IMR-90 (cell line): ENCODE data around the gene IL18RAP. TPM values are rescaled to one million over a fixed set of nuclear protein-coding genes. Genes with fewer than 3 reads are reported as not detected.

Experiments used
- ATAC-seq: fragments of 200-7000 bp; cut with Tn5 transposase; 2 replicates; pipeline ENCODE4 v1.9.1; 2020; ENCODE audit warnings: low read depth, mild to moderate bottlenecking, moderate library complexity
- BruUV-seq: library from RNA; stranded (reverse); fragments of 400-500 nt; replicated peaks from 2 replicates; lab custom pipeline; 2021; lab: Mats Ljungman, UMichigan
- CTCF ChIA-PET: fragments of 300-600 bp; formaldehyde crosslinking; extraction: SDS; loops from one replicate; lab custom pipeline; 2021; ENCODE audit warnings: antibody characterized with exemption; lab: Yijun Ruan, JAX
- POLR2A ChIA-PET: fragments of 300-600 bp; sonication (Branson Sonifier 250); formaldehyde crosslinking; loops from one replicate; lab custom pipeline; 2022; ENCODE audit warnings: antibody characterized with exemption; ENCODE audit not compliant: unreplicated experiment; lab: Charles Lee
- DNase-seq: peaks from one replicate; pipeline ENCODE4 v3.0.0; 2013
- H2AFZ ChIP-seq: replicated peaks from 2 replicates; pipeline ENCODE3; 2013; ENCODE audit warnings: low read length, mild to moderate bottlenecking; ENCODE audit not compliant: poor library complexity
- H2AK5ac ChIP-seq: 2 replicates; pipeline ENCODE4 v1.6.1; 2013; ENCODE audit warnings: low read depth, low read length, inconsistent platforms
- H2AK9ac ChIP-seq: replicated peaks from 2 replicates; pipeline ENCODE3; 2013; ENCODE audit warnings: mild to moderate bottlenecking, low read depth, low read length, moderate library complexity; ENCODE audit not compliant: poor library complexity
- H2BK120ac ChIP-seq: 2 replicates; pipeline ENCODE4 v1.6.1; 2013; ENCODE audit warnings: low read depth, low read length, inconsistent platforms
- H2BK15ac ChIP-seq: 3 replicates; pipeline ENCODE4 v1.6.1; 2013; ENCODE audit warnings: low read depth, low read length, inconsistent platforms
- H2BK20ac ChIP-seq: 2 replicates; pipeline ENCODE4 v1.6.1; 2013; ENCODE audit warnings: low read depth, mild to moderate bottlenecking, inconsistent platforms, low read length, moderate library complexity
- H2BK5ac ChIP-seq: 2 replicates; pipeline ENCODE4 v1.6.1; 2013; ENCODE audit warnings: mild to moderate bottlenecking, low read depth, low read length, inconsistent platforms; ENCODE audit not compliant: poor library complexity, severe bottlenecking
- H3K14ac ChIP-seq: replicated peaks from 2 replicates; pipeline ENCODE4 v1.6.1; 2013; ENCODE audit warnings: low read depth, low read length, inconsistent platforms
- H3K18ac ChIP-seq: 2 replicates; pipeline ENCODE4 v1.6.1; 2013; ENCODE audit warnings: low read depth, low read length, control low read depth
- H3K23ac ChIP-seq: 2 replicates; pipeline ENCODE4 v1.6.1; 2013; ENCODE audit warnings: low read depth, low read length, inconsistent platforms
- H3K27ac ChIP-seq: 2 replicates; pipeline ENCODE4 v1.5.1; 2013; ENCODE audit warnings: mild to moderate bottlenecking, control low read depth, low read length; ENCODE audit not compliant: insufficient read depth
- H3K27me3 ChIP-seq: 2 replicates; pipeline ENCODE4 v1.6.1; 2013; ENCODE audit warnings: low read length; ENCODE audit not compliant: control insufficient read depth, insufficient read depth
- H3K36me3 ChIP-seq: 2 replicates; pipeline ENCODE4 v1.6.1; 2013; ENCODE audit warnings: low read length, mixed read lengths; ENCODE audit not compliant: control insufficient read depth, insufficient read depth
- H3K4ac ChIP-seq: 2 replicates; pipeline ENCODE4 v1.6.1; 2013; ENCODE audit warnings: low read depth, low read length, inconsistent platforms
- H3K4me1 ChIP-seq: 2 replicates; pipeline ENCODE4 v1.6.1; 2013; ENCODE audit warnings: low read length, mixed read lengths; ENCODE audit not compliant: control insufficient read depth, insufficient read depth
- H3K4me2 ChIP-seq: 2 replicates; pipeline ENCODE4 v1.6.1; 2013; ENCODE audit warnings: low read depth, mild to moderate bottlenecking, control low read depth, low read length, moderate library complexity
- H3K4me3 ChIP-seq: 2 replicates; pipeline ENCODE4 v1.5.1; 2013; ENCODE audit warnings: low read depth, mild to moderate bottlenecking, control low read depth, low read length, moderate library complexity; ENCODE audit not compliant: insufficient read depth
- H3K56ac ChIP-seq: 2 replicates; pipeline ENCODE4 v1.6.1; 2013; ENCODE audit warnings: low read length, inconsistent platforms; ENCODE audit not compliant: insufficient read depth; ENCODE audit errors: extremely low read depth
- H3K79me1 ChIP-seq, 2 experiments: 2 replicates each; pipeline ENCODE4 v1.6.1; 2013; ENCODE audit warnings: low read length in 2 of 2, inconsistent platforms in 1 of 2, low read depth in 1 of 2
- H3K9ac ChIP-seq: 2 replicates; pipeline ENCODE4 v1.6.1; 2013; ENCODE audit warnings: low read depth, low read length, control low read depth
- H3K9me1 ChIP-seq: 2 replicates; pipeline ENCODE4 v1.6.1; 2013; ENCODE audit warnings: low read length, inconsistent platforms; ENCODE audit not compliant: insufficient read depth
- H3K9me3 ChIP-seq: 2 replicates; pipeline ENCODE4 v1.6.1; 2013; ENCODE audit warnings: low read length; ENCODE audit not compliant: control insufficient read depth, insufficient read depth
- H4K20me1 ChIP-seq: 2 replicates; pipeline ENCODE4 v1.6.1; 2013; ENCODE audit warnings: low read length, inconsistent platforms; ENCODE audit not compliant: insufficient read depth
- H4K5ac ChIP-seq: 2 replicates; pipeline ENCODE4 v1.6.1; 2013; ENCODE audit warnings: mild to moderate bottlenecking, low read depth, low read length, control low read depth
- H4K8ac ChIP-seq, 2 experiments: 2 replicates each; pipeline ENCODE4 v1.6.1; 2013; ENCODE audit warnings: low read depth in 2 of 2, low read length in 2 of 2, control low read depth in 1 of 2, inconsistent platforms in 1 of 2
- H4K91ac ChIP-seq: 2 replicates; pipeline ENCODE4 v1.6.1; 2013; ENCODE audit warnings: low read depth, low read length, inconsistent platforms; ENCODE audit not compliant: insufficient read depth
- CEBPB ChIP-seq: IDR thresholded peaks from 2 replicates; pipeline ENCODE4 v1.6.1; 2012; ENCODE audit warnings: low read depth, low read length, improper control_type of control experiment
- CHD1 ChIP-seq: IDR thresholded peaks from 2 replicates; pipeline ENCODE4 v1.6.1; 2012; ENCODE audit warnings: low read depth, low read length, improper control_type of control experiment
- RAD21 ChIP-seq: IDR thresholded peaks from 2 replicates; pipeline ENCODE4 v1.6.1; 2012; ENCODE audit warnings: low read length, improper control_type of control experiment
- WGBS, 2 experiments: methylation state at CpG; one replicate each; pipeline versions ENCODE4 v1.1.5 to v1.1.7; 2013; ENCODE audit warnings: missing lambda C conversion rate in 2 of 2; ENCODE audit not compliant: insufficient read length in 1 of 2; ENCODE audit errors: extremely low coverage in 2 of 2; 5-methylcytosine and 5-hydroxymethylcytosine counted together
- dilution Hi-C: fragments of 300-500 bp; cut with HindIII; formaldehyde crosslinking; loops from one replicate; pipeline ENCODE4 v1.14.3; 2018; ENCODE audit warnings: low sequenced_read_pairs; ENCODE audit not compliant: unreplicated experiment
- in situ Hi-C: fragments of 300-500 bp; cut with MboI; formaldehyde crosslinking; loops from 3 replicates; pipeline ENCODE4 v1.14.3; 2019; ENCODE audit warnings: low sequenced_read_pairs, inconsistent platforms, mixed read lengths
- intact Hi-C: fragments of 100-400 bp; cut with micrococcal nuclease; formaldehyde crosslinking; loops from 2 replicates; pipeline ENCODE4 v1.10.0; 2022
- polyA plus RNA-seq, 3 experiments: library from polyadenylated mRNA; depleted of rRNA; stranded (reverse); fragments of >200 nt; gene quantifications; 2 replicates each; pipeline ENCODE4 v1.2.3, GENCODE V29; 2012; ENCODE audit warnings: low replicate concordance in 1 of 3
- total RNA-seq: library from RNA; depleted of rRNA; stranded (reverse); fragments of >200 nt; gene quantifications from 2 replicates; pipeline ENCODE4 v1.2.3, GENCODE V29; 2012

IL18RAP gene
- total and polyA plus RNA-seq, 2 of the 4 experiments (the other 2 are of a cell fraction), result not detected

DNA sequence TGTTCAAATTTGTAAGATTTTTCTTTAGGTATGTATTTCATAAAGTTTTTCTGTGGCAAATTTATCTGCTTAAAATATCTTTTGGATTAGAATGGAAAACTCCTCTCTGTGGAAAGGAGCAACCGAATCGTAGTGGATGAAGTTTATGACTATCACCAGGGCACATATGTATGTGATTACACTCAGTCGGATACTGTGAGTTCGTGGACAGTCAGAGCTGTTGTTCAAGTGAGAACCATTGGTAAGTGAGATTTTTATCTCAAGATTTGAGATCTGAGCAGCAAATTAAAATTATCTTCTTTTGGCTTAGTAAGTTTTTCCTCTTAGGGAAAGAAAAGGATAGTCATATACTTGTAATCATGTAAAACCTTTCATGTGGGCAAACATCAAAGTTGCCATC, 14.2 kb downstream of the IL18RAP start:
- no peak overlapping the region for H2BK120ac ChIP-seq
- H3K9me3 ChIP-seq, result no peaks in the 10 kb centered on the region
- no peak overlapping the region for H4K5ac ChIP-seq
- H2AK9ac ChIP-seq, result no peak overlapping the region
- DNase-seq (no peak), ATAC-seq (no peak)
- no peak overlapping the region for H3K14ac ChIP-seq
- no peak overlapping the region for H3K9ac ChIP-seq
- H4K20me1 ChIP-seq, result no peaks in the 10 kb centered on the region
- no peak overlapping the region for H4K8ac ChIP-seq
- H3K27ac ChIP-seq, result no peak overlapping the region
- in situ Hi-C loops (no loop called here), dilution Hi-C loops (no loop called here), intact Hi-C loops (no loop called here)
- H3K4ac ChIP-seq, result no peak overlapping the region
- no peak overlapping the region for H2AFZ ChIP-seq
- WGBS, 2 experiments, result 100% methylated on average over 2 of the region's 4 CpGs; no CpG with 5 or more reads in 1 of the 2 experiments
- TF ChIP-seq CHD1, result no peak
- no peak for TF ChIP-seq CEBPB
- TF ChIP-seq RAD21, result no peak
- H3K9me1 ChIP-seq, result no peaks in the 10 kb centered on the region
- no peaks in the 10 kb centered on the region for H3K79me1 ChIP-seq
- no peak overlapping the region for H3K4me3 ChIP-seq
- no peak overlapping the region for H2BK5ac ChIP-seq
- H2BK20ac ChIP-seq, result no peak overlapping the region
- ChIA-PET CTCF (no interaction called here), POLR2A (no interaction called here)
- H4K91ac ChIP-seq, result no peak overlapping the region
- no peak overlapping the region for H3K56ac ChIP-seq
- H3K4me2 ChIP-seq, result no peak overlapping the region
- H2BK15ac ChIP-seq, result no peak overlapping the region
- no peak overlapping the region for H3K23ac ChIP-seq
- peaks cover 3% of the 10 kb centered on the region for H3K27me3 ChIP-seq
- BruUV-seq, result no TSS peak
- no peak overlapping the region for H3K18ac ChIP-seq
- no peak overlapping the region for H2AK5ac ChIP-seq
- 0 out of 2 replicates have a peak, but pooled peaks cover 2% of the 10 kb centered on the region for H3K4me1 ChIP-seq
- no peaks in the 10 kb centered on the region for H3K36me3 ChIP-seq
